GM21619 (cell line): ENCODE data around the gene SLC30A1.
"Not testable (repeated sequence)": the region's sequence is repeated elsewhere in the genome, so short reads cannot be mapped to it uniquely, and the experiment has no call there.

Experiments used
- ATAC-seq: cut with Tn5 transposase; IDR thresholded peaks from one replicate; pipeline ENCODE4 v1.9.1; 2021; ENCODE audit not compliant: unreplicated experiment

Gene SLC30A1

DNA sequence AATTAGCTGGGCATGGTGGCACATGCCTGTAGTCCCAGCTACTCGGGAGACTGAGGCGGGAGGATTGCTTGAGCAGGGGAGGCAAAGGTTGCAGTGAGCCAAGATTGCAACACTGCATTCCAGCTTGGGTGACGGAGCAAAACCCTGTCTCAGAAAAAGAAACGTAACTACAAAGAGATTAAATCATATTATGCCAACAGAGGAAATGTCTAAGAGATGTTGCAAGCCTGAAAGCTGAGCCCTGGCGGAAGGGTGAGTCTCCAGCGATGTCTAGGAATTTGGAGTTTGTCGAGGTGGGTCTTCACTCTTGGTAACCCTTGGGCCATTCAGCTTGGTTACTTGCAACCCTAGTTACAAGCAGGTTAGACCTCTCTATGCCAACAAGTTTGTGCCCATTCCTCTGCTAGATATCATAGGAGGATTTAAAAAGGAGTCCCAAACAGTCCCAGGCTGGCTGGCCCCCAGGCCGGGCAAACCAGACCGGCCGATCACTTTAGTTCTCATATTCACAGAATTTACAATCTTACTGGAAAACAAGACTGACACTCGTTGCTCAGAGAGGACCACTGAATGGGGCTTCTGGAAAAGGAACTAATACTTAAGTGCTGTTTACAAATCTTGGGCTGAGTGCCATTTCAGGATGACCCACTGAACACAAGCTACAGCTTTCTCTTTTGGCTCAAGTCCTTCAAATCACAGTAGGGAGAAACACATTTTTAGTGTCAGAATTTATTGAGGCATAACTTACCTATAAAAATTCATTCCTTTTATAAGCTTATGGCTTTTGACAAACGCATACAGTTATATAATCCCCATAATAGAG is 27.1 kb downstream of the SLC30A1 start:
- ATAC-seq = no peak

- ATAC-seq = no peak
Measured at GRCh38 chr1:211549092-211549711, 29.8 kb downstream of the SLC30A1 start.

DNA sequence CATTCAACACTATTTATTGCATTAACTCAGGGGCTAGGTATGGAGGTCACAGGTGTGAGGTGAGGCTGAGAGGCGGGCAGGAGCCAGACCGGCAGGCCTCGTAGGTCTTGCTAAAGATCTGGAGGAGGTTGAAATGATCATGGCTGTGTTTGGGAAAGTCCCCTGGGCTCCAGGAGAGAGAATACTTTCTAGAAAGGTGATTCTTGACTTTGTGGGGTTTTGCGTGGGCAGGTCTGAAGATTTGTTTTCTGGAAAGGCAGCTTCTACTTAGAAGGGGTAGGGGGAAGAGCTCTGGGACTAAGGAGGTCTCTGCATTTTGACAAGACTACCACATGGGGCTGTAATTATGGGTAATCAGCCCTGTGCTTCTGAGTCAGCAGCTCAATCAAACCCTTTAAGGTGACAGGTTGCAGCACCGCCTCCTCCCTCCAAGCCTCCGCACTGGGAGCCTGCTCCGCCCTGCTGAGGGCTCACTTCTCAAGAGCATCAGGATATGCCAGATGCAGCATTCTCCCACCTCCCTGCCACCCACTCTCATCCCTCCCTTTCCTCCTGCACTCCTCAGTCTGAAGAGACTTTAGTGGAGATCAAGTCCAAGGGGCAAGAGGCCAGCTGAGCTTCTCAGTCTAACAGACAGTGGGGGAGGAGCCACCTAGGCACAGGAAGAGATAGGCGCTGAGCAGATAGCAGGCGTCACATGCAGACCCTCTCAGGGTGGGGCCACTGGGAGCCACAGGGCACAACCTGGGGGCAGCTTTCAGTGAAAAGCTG is 30.5 kb downstream of the SLC30A1 start:
- ATAC-seq = no peak

- ATAC-seq = no peak
Measured at GRCh38 chr1:211547710-211548109, 31.3 kb downstream of the SLC30A1 start.

DNA sequence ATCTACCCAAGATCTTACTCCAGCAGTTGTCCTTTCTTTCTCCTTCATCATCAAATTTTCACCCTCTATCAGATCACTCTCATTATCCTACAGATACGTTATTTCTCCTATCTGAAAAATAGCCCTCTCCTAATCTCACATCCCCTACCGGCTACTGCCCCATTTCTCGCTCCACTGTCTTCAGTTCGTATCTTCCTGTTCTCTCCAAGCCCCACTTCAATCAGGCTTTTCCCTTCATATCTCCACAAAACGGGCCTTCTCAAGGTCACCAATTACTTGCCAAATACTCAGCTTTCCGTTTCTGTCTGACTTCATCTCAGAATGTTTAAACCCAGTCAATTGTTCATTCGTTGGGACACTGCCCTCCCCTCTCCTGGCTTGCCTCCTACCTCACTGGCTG is 32.4 kb downstream of the SLC30A1 start:
- no peak for ATAC-seq

GRCh38 chr1:211543025-211543424 is 35.9 kb downstream of the SLC30A1 start:
- no peak for ATAC-seq

DNA sequence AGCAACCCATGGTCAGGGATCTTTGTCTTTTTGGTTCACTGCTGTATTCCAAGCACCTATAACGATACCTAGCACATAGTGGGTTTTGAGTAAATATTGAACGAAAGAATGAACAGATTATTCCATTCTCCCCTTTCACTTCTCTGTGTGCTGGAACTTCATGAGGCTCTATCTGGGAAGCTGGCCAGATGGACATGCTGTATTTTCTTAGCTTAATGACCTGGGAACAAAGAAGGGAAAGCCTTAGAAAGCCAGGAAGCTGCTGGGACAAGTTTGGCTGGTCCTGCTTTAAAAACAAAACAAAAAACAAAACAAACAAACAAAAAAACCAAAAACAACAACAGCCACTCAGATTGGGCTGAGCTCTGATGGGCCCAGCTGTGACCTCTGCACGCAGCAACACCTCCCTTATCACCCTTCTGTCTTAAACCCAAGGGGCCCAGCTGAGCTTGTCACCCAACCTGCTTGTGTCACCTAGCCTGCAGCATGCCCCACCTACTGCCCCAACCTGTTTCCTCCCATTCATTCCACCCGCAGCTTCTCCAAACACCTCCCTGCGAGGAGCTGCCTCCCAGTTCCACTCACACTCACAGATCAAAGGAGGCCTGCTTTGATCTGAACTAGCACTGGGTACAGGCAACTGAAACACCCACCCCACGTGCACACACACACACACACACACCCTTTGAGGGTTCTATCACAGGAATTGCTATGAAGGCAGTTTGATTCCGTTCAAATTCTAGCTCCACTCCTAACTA is 37.1 kb downstream of the SLC30A1 start:
- no peak for ATAC-seq

- no peak for ATAC-seq
Measured at GRCh38 chr1:211541278-211541677, 37.7 kb downstream of the SLC30A1 start.

- ATAC-seq = not testable (repeated sequence)
Measured at GRCh38 chr1:211540824-211541223, 38.1 kb downstream of the SLC30A1 start.

- no peak for ATAC-seq
Measured at GRCh38 chr1:211538287-211538686, 40.7 kb downstream of the SLC30A1 start.

DNA sequence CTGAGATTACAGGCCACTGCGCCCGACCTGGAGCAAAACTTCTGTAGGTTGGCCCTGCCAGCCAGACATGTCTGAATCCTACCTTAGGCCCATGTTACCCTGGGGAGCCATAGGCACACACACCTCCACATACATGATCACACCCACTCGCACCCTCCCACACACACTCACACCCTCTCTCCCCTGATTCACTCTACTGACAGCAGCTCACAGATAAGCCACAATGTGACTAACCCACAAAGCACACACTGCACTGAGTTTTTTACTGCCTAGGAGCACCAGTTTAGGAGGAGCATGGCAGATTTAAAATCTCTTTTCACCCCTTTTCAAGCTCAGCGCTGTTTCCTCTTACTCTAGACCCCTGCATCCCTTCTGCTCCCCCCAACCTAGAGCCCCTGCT is 41.7 kb downstream of the SLC30A1 start:
- ATAC-seq = no peak

DNA sequence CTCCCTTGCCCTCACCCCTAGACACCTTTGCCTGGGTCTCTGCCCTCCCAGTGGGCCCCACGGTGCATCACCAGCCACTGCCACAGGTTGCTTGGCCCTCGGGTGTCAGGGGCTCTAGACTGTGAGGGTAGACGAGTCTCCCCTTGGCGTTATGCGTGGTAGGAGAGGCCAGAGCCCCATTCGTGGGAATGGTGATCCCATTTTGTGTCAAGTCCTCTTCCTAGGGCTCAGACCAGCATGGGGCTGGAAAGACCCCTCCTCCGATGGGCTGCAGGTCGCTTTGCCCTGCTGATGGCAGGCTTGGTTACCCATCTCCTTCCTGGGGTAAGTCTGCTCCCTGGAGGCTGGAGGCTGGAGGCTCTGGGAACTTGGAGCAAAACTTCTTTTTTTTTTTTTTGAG is 42.4 kb downstream of the SLC30A1 start:
- no peak for ATAC-seq

- ATAC-seq = no peak
Measured at GRCh38 chr1:211535346-211535745, 43.6 kb downstream of the SLC30A1 start.

DNA sequence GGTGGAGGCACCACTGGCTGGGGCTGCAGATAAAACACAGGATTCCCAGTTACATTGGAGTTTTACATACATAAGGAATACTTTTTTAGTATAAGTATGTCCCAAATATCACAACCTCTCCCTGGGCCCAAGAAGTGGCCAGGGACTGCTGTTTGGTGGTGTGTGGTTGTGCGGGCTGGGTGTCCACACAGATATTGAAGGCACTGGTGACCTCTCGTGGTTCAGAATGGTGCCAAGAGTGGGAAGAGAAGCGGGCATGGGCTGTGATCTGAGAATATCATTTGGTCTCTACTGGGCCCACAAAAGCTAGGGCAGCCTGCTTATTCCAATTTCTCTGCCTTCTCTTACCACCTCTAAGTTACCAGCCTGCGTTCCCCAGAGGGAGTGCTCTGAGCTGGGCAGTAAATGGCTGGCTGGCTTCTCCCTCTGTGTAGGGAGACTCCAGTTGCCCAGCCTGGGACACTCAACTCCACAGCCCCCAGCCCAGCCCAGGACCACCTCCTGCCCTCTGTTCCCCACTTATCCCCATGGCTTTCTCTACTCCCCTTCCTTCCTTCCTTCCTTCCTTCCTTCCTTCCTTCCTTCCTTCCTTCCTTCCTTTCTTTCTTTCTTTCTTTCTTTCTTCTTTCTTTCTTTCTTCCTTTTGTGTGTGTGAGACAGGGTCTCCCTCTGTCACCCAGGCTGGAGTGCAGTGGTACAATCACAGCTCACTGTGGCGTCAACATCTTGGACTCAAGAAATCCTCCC is 44.2 kb downstream of the SLC30A1 start:
- ATAC-seq = no peak

DNA sequence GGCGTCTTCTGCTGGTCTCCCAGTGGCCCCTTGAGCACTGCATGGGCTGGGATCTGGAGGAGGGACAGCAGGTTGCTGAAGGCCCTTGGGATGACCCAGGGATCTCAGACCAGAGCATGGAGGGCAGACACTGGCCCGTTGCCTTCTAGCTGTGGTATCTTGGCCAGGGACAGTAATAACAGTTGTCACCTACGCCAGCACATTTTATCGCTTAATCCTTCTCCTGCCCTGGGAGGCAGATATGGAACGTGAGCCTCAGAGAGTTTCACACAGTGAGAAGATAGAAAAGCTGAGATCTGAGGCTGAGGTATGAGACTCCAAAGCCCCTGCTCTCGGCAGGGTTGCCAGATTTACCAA is 46.9 kb downstream of the SLC30A1 start:
- no peak for ATAC-seq

DNA sequence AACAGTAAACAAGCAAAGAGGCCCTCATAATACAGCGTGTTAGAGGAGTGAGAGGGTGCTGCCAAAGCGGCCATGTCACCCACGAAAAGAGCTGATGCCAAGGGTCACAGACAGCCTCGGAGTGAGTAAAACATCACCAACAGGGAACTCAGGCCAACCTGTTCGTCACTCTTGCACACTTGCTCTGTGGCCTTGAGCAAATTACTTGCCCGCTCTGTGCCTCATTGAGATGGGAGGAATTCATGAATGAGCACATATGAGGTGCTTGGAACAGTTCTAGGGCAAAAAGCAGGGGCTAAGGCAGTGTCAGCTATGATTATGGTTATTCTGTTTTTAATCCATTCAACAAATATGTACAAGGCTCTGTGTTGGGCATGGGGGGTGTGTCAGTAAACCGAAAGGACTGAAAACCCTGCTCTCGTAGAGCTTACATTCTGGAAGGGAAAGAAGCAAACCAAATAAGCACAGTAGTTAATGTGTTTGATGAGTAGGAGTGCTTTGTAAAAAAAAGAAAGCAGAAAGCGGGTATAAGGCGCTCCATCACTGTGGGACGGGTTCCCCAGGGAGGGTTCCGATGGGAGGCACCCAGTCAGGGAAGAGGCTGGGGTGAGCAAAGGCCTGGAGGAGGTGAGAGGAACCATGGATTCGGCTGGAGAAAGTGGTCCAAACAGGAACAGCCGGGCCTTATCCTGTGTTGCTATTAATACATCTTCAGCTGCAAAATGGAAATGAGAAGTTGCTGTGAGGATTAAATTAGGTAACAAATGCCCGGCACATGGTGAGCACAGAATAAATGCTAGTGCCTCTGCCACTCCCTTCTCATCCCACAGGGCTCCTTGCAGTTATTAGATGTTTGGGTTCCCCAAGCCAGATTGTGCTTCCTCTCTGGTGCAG is 47.5 kb downstream of the SLC30A1 start:
- no peak for ATAC-seq

- ATAC-seq = no peak
Measured at GRCh38 chr1:211530102-211530501, 48.9 kb downstream of the SLC30A1 start.

DNA sequence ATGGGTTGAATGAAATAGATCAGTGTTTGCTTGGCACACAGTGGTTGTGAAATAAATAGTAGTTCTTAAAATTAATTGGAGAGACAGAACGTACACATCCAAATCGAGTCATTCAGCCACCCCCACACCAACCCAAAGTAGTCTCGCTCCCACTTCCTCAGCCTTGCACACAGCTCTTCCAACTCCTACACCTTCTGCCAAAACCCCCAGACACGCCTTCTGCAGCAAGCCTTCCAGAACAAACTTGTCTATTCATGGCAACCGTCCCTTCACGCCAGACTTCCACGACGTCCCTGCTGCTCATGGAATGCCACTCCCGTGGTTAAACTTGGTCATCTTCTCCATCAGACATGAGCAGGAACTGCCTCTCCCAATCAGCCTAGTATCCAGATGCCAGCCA is 49.5 kb downstream of the SLC30A1 start:
- no peak for ATAC-seq

GRCh38 chr1:211529011-211529410 is 50.0 kb downstream of the SLC30A1 start:
- ATAC-seq = no peak

- peak; percentile 20 for ATAC-seq
Measured at GRCh38 chr1:211527888-211528287, 51.1 kb downstream of the SLC30A1 start.
